HepG2 (cell line): ENCODE results near the gene AK6. TPM values are rescaled to one million over a fixed set of nuclear protein-coding genes. Genes with fewer than 3 reads are reported as not detected.

Source experiments
- CEBPG ChIP-seq: IDR thresholded peaks from 2 replicates; pipeline ENCODE4 v1.6.1; 2016
- CHD4 ChIP-seq: fragments of 200-600 bp; sonication (generic); IDR thresholded peaks from 2 replicates; pipeline ENCODE4 v1.7.0; 2017; ENCODE audit warnings: mild to moderate bottlenecking, low read length, borderline replicate concordance
- EHMT2 ChIP-seq: fragments of 200-600 bp; sonication (generic); IDR thresholded peaks from 2 replicates; pipeline ENCODE4 v1.7.0; 2017; ENCODE audit warnings: antibody characterized with exemption, low read depth, low read length, borderline replicate concordance
- ELF1 ChIP-seq: sonication (generic); formaldehyde crosslinking; IDR thresholded peaks from 2 replicates; pipeline ENCODE4 v1.4.0; 2020; ENCODE audit warnings: missing genetic modification reagents
- FOSL1 ChIP-seq: sonication (generic); formaldehyde crosslinking; IDR thresholded peaks from 2 replicates; pipeline ENCODE4 v1.9.0; 2021; ENCODE audit warnings: missing genetic modification reagents, borderline replicate concordance
- GMEB1 ChIP-seq: sonication (generic); formaldehyde crosslinking; IDR thresholded peaks from 2 replicates; pipeline ENCODE4 v1.5.1; 2020; ENCODE audit warnings: missing genetic modification reagents, mild to moderate bottlenecking, borderline replicate concordance
- GTF2F1 ChIP-seq: fragments of 150-350 bp; IDR thresholded peaks from 2 replicates; pipeline ENCODE4 v1.6.1; 2014; ENCODE audit warnings: low read length
- IKZF1 ChIP-seq: fragments of 450-650 bp; IDR thresholded peaks from 2 replicates; pipeline ENCODE4 v1.7.1; 2016
- ISL2 ChIP-seq: sonication (generic); formaldehyde crosslinking; IDR thresholded peaks from 2 replicates; pipeline ENCODE4 v1.5.0; 2020; ENCODE audit warnings: missing genetic modification reagents
- NCOR1 ChIP-seq: fragments of 200-600 bp; sonication (generic); IDR thresholded peaks from 2 replicates; pipeline ENCODE4 v1.7.0; 2017; ENCODE audit warnings: antibody characterized with exemption, low read length, borderline replicate concordance
- POLR2A ChIP-seq, 2 experiments: IDR thresholded peaks; 2 replicates each; pipeline ENCODE4 v1.6.1; 2011; ENCODE audit warnings: low read depth in 2 of 2, low read length in 2 of 2, mild to moderate bottlenecking in 1 of 2, moderate library complexity in 1 of 2; ENCODE audit not compliant: insufficient read depth in 1 of 2
- POLR2AphosphoS5 ChIP-seq: IDR thresholded peaks from 2 replicates; pipeline ENCODE4 v1.6.1; 2012; ENCODE audit warnings: low read depth, low read length
- RAD21 ChIP-seq: fragments of 450-650 bp; formaldehyde crosslinking; IDR thresholded peaks from 2 replicates; pipeline ENCODE4 v1.5.0; 2020; ENCODE audit warnings: mild to moderate bottlenecking
- RBFOX2 ChIP-seq: fragments of 200-400 bp; formaldehyde crosslinking; IDR thresholded peaks from 2 replicates; pipeline ENCODE4 v1.6.1; 2017; ENCODE audit warnings: low read depth, mild to moderate bottlenecking, low read length
- RELA ChIP-seq: sonication (generic); formaldehyde crosslinking; IDR thresholded peaks from 2 replicates; pipeline ENCODE4 v1.4.0; 2020; ENCODE audit warnings: missing genetic modification reagents
- SP5 ChIP-seq: IDR thresholded peaks from 2 replicates; pipeline ENCODE4 v1.6.1; 2016; ENCODE audit warnings: low read depth, borderline replicate concordance
- STAT6 ChIP-seq: sonication (generic); formaldehyde crosslinking; IDR thresholded peaks from 2 replicates; pipeline ENCODE4 v1.4.0; 2020; ENCODE audit warnings: missing genetic modification reagents, mild to moderate bottlenecking, borderline replicate concordance
- XBP1 ChIP-seq: sonication (generic); formaldehyde crosslinking; IDR thresholded peaks from 2 replicates; pipeline ENCODE4 v1.5.0; 2020; ENCODE audit warnings: missing genetic modification reagents
- ZBTB14 ChIP-seq: sonication (generic); formaldehyde crosslinking; IDR thresholded peaks from 2 replicates; pipeline ENCODE4 v1.4.0; 2020; ENCODE audit warnings: missing genetic modification reagents
- ZNF225 ChIP-seq: sonication (generic); formaldehyde crosslinking; IDR thresholded peaks from 2 replicates; pipeline ENCODE4 v1.4.0; 2020; ENCODE audit warnings: mild to moderate bottlenecking, missing genetic modification reagents
- ZNF274 ChIP-seq: sonication (generic); formaldehyde crosslinking; IDR thresholded peaks from 2 replicates; pipeline ENCODE4 v1.5.1; 2020; ENCODE audit warnings: mild to moderate bottlenecking, missing genetic modification reagents
- ZNF530 ChIP-seq: sonication (generic); formaldehyde crosslinking; IDR thresholded peaks from 2 replicates; pipeline ENCODE4 v1.5.0; 2020; ENCODE audit warnings: low read depth, mild to moderate bottlenecking, missing genetic modification reagents
- ZNF619 ChIP-seq: sonication (generic); formaldehyde crosslinking; IDR thresholded peaks from 2 replicates; pipeline ENCODE4 v1.4.0; 2020; ENCODE audit warnings: mild to moderate bottlenecking, missing genetic modification reagents
- ZNF720 ChIP-seq: sonication (generic); formaldehyde crosslinking; IDR thresholded peaks from 2 replicates; pipeline ENCODE4 v1.4.0; 2020; ENCODE audit warnings: missing genetic modification reagents
- polyA plus RNA-seq, 8 experiments: library from polyadenylated mRNA; depleted of rRNA in 3 of 8; stranded (reverse) in 7 of 8; unstranded in 1 of 8; fragments of >200 nt; fragmentation: Illumina TruSeq in 4 of 8; extraction: Trizol in 4 of 8; gene quantifications; 2 replicates each; pipeline versions ENCODE4 v1.2.1 to v1.2.3, GENCODE V29; 2011 to 2016; ENCODE audit warnings: low read depth in 4 of 8, missing spikeins in 1 of 8, mixed read lengths in 1 of 8; ENCODE audit not compliant: insufficient read depth in 1 of 8
- total RNA-seq, 5 experiments: library from RNA; depleted of rRNA; stranded (reverse); fragments of >200 nt; fragmentation: Illumina TruSeq; extraction: Trizol; gene quantifications; 2 replicates each; pipeline ENCODE4 v1.2.3, GENCODE V29; 2016; ENCODE audit warnings: low read depth in 1 of 5
- TF ChIP-seq, protein P1 (sequence below): sonication (generic); formaldehyde crosslinking; IDR thresholded peaks from 2 replicates; pipeline ENCODE4 v1.4.0; 2020; ENCODE audit warnings: mild to moderate bottlenecking, missing genetic modification reagents
- TF ChIP-seq, protein P2 (sequence below), 2 experiments: fragments of 450-650 bp in 1 of 2; sonication (generic) in 1 of 2; formaldehyde crosslinking; IDR thresholded peaks; 2 replicates each; pipeline versions ENCODE4 v1.5.0 to v1.8.0; 2020 to 2022; ENCODE audit warnings: mild to moderate bottlenecking in 1 of 2, missing genetic modification reagents in 1 of 2

Gene AK6
- total and polyA plus RNA-seq, 2 of the 13 experiments (the other 11 are each of a cell fraction or from before 2014, with no cell fraction given): 31.1 to 77.2 TPM

GRCh38 chr5:69414885-69415583 lies 45.7 kb upstream of the AK6 start, which contains the start of gene MARVELD2 (continued):
- TF ChIP-seq GMEB1 (CRISPR knock-in tag) (peak; percentile 61; the same call in 1 of the 2 replicates), RBFOX2 (peak; percentile 89), CHD4 (no peak), POLR2AphosphoS5 (no peak), RELA (CRISPR knock-in tag) (no peak), IKZF1 (no peak), POLR2A (IDR thresholded peaks at IDR 0.05; ENCODE audit: insufficient read depth in 1 of 2, low read depth in 2 of 2, low read length in 2 of 2) (peak; percentile 45 to 70; a peak in 3 of 4 replicates), ISL2 (CRISPR knock-in tag) (no peak), STAT6 (CRISPR knock-in tag) (no peak), RAD21 (peak; percentile 96), ZNF274 (no peak), ZNF619 (no peak), FOSL1 (CRISPR knock-in tag) (no peak), ZBTB14 (CRISPR knock-in tag) (peak; percentile 53), ZNF720 (no peak), NCOR1 (no peak), CEBPG (CRISPR knock-in tag) (0 out of 2 replicates have a peak, but pooled peaks have one; percentile 43), GTF2F1 (no peak), ZNF225 (no peak), XBP1 (no peak), ELF1 (CRISPR knock-in tag) (no peak), SP5 (CRISPR knock-in tag) (peak; percentile 64; the same call in 1 of the 2 replicates), ZNF530 (CRISPR knock-in tag) (no peak), EHMT2 (no peak)
- TF ChIP-seq, protein P1, sequence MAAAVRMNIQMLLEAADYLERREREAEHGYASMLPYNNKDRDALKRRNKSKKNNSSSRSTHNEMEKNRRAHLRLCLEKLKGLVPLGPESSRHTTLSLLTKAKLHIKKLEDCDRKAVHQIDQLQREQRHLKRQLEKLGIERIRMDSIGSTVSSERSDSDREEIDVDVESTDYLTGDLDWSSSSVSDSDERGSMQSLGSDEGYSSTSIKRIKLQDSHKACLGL: peak; percentile 77; the same call in 1 of the 2 replicates
- TF ChIP-seq, protein P2, sequence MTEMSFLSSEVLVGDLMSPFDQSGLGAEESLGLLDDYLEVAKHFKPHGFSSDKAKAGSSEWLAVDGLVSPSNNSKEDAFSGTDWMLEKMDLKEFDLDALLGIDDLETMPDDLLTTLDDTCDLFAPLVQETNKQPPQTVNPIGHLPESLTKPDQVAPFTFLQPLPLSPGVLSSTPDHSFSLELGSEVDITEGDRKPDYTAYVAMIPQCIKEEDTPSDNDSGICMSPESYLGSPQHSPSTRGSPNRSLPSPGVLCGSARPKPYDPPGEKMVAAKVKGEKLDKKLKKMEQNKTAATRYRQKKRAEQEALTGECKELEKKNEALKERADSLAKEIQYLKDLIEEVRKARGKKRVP (CRISPR knock-in tag; IDR thresholded peaks at IDR 0.05): peak in 1 of 2 experiments; percentile 71; a peak in 2 of 4 replicates
